GM12878 (cell line): ENCODE results near the gene OR2D3. TPM values are rescaled to one million over a fixed set of nuclear protein-coding genes. Genes with fewer than 3 reads are reported as not detected.
"Not testable (repeated sequence)": the region's sequence is repeated elsewhere in the genome, so short reads cannot be mapped to it uniquely, and the experiment has no call there.

Experiments
- ATAC-seq: fragments of 200-7000 bp; cut with Tn5 transposase; 3 replicates; pipeline ENCODE4 v1.9.1; 2020; ENCODE audit warnings: mild to moderate bottlenecking, moderate library complexity
- BruUV-seq: library from RNA; stranded (reverse); fragments of 400-500 nt; replicated peaks from 2 replicates; lab custom pipeline; 2021; lab: Mats Ljungman, UMichigan
- CTCF ChIA-PET: fragments of 300-600 bp; sonication (Branson Sonifier 250); formaldehyde crosslinking; extraction: SDS; loops from one replicate; lab custom pipeline; 2021; ENCODE audit warnings: inconsistent platforms; lab: Yijun Ruan, JAX
- POLR2A ChIA-PET: fragments of 350-600 bp; formaldehyde crosslinking; extraction: SDS; loops from one replicate; lab custom pipeline; 2021; ENCODE audit warnings: inconsistent platforms; lab: Charles Lee
- RAD21 ChIA-PET: fragments of 300-600 bp; sonication (Branson Sonifier 250); formaldehyde crosslinking; loops from one replicate; lab custom pipeline; 2023; ENCODE audit warnings: antibody characterized with exemption; ENCODE audit not compliant: unreplicated experiment; lab: Charles Lee
- SMC1A ChIA-PET: fragments of 300-600 bp; sonication (Branson Sonifier 250); formaldehyde crosslinking; loops from one replicate; lab custom pipeline; 2023; ENCODE audit not compliant: unreplicated experiment, uncharacterized antibody; lab: Charles Lee
- DNase-seq: peaks from one replicate; pipeline ENCODE4 v3.0.0-alpha.2; 2011; ENCODE audit warnings: low read depth, low spot score
- FAIRE-seq: peaks from 3 replicates; lab custom pipeline; 2011; peaks lifted over from hg19 to GRCh38; lab: Jason Lieb, UNC
- H2AFZ ChIP-seq: 2 replicates; pipeline ENCODE4 v1.6.0; 2011; ENCODE audit warnings: low read depth, low read length, control low read depth; ENCODE audit not compliant: control insufficient read depth
- H3K27ac ChIP-seq: 2 replicates; pipeline ENCODE4 v1.5.1; 2011; ENCODE audit warnings: control low read depth; ENCODE audit not compliant: control insufficient read depth, insufficient read depth
- H3K27me3 ChIP-seq, 2 experiments: replicated peaks in 1 of 2; 2 replicates each; pipeline versions ENCODE4 v1.6.0 to v1.6.1; 2011; ENCODE audit warnings: low read length in 1 of 2; ENCODE audit not compliant: control insufficient read depth in 2 of 2, insufficient read depth in 2 of 2
- H3K36me3 ChIP-seq, 2 experiments: 2 replicates each; pipeline ENCODE4 v1.5.1; 2011; ENCODE audit warnings: low read length in 1 of 2; ENCODE audit not compliant: control insufficient read depth in 2 of 2, insufficient read depth in 2 of 2
- H3K4me1 ChIP-seq: 2 replicates; pipeline ENCODE4 v1.6.1; 2011; ENCODE audit warnings: mild to moderate bottlenecking, low read length, moderate library complexity, mixed read lengths; ENCODE audit not compliant: control insufficient read depth, insufficient read depth
- H3K4me2 ChIP-seq: 2 replicates; pipeline ENCODE4 v1.6.0; 2011; ENCODE audit warnings: control low read depth; ENCODE audit not compliant: control insufficient read depth, insufficient read depth
- H3K4me3 ChIP-seq: fragments of 200-600 bp; sonication (generic); 2 replicates; pipeline ENCODE4 v1.5.1; 2016
- H3K79me2 ChIP-seq: 2 replicates; pipeline ENCODE4 v1.6.0; 2011; ENCODE audit warnings: low read length; ENCODE audit not compliant: control insufficient read depth, insufficient read depth
- H3K9ac ChIP-seq: 2 replicates; pipeline ENCODE4 v1.8.0; 2011; ENCODE audit warnings: low read length, control low read depth, mixed read lengths; ENCODE audit not compliant: control insufficient read depth, insufficient read depth
- H3K9me3 ChIP-seq: replicated peaks from 3 replicates; pipeline ENCODE4 v1.5.1; 2011; ENCODE audit warnings: mild to moderate bottlenecking, low read length; ENCODE audit not compliant: control insufficient read depth, insufficient read depth
- H4K20me1 ChIP-seq: 2 replicates; pipeline ENCODE4 v1.6.0; 2011; ENCODE audit not compliant: control insufficient read depth, insufficient read depth
- BCLAF1 ChIP-seq: fragments of 450-650 bp; IDR thresholded peaks from 2 replicates; pipeline ENCODE4 v1.6.1; 2017; ENCODE audit warnings: antibody characterized with exemption, mild to moderate bottlenecking, moderate library complexity
- CHD1 ChIP-seq: IDR thresholded peaks from 2 replicates; pipeline ENCODE4 v1.6.1; 2012; ENCODE audit warnings: low read depth, low read length, improper control_type of control experiment
- CHD4 ChIP-seq: fragments of 200-600 bp; sonication (generic); IDR thresholded peaks from 2 replicates; pipeline ENCODE4 v1.6.1; 2016; ENCODE audit warnings: mild to moderate bottlenecking
- E2F4 ChIP-seq: IDR thresholded peaks from 2 replicates; pipeline ENCODE4 v1.6.1; 2012; ENCODE audit warnings: low read depth, low read length, improper control_type of control experiment
- HDGF ChIP-seq: fragments of 450-650 bp; IDR thresholded peaks from 2 replicates; pipeline ENCODE4 v1.6.1; 2016; ENCODE audit warnings: antibody characterized with exemption
- KDM1A ChIP-seq: fragments of 200-600 bp; sonication (generic); IDR thresholded peaks from 2 replicates; pipeline ENCODE4 v1.6.1; 2016; ENCODE audit warnings: borderline replicate concordance
- MEF2A ChIP-seq: IDR thresholded peaks from 2 replicates; pipeline ENCODE4 v1.6.1; 2011; ENCODE audit warnings: low read depth, mild to moderate bottlenecking, low read length, moderate library complexity; ENCODE audit not compliant: insufficient read depth
- PRDM15 ChIP-seq: fragments of 450-650 bp; formaldehyde crosslinking; IDR thresholded peaks from 2 replicates; pipeline ENCODE4 v1.4.0; 2020; ENCODE audit warnings: mild to moderate bottlenecking, moderate library complexity
- RUNX3 ChIP-seq: IDR thresholded peaks from 2 replicates; pipeline ENCODE4 v1.6.1; 2012; ENCODE audit warnings: low read length, inconsistent platforms
- SREBF1 ChIP-seq: IDR thresholded peaks from 2 replicates; pipeline ENCODE4 v1.6.1; 2012; ENCODE audit warnings: mild to moderate bottlenecking, low read length
- SREBF2 ChIP-seq: IDR thresholded peaks from 2 replicates; pipeline ENCODE4 v1.6.1; 2012; ENCODE audit warnings: mild to moderate bottlenecking, low read length
- WGBS: methylation state at CpG from one replicate; pipeline ENCODE4 v1.1.6; 2016; ENCODE audit warnings: low lambda C conversion rate; ENCODE audit not compliant: insufficient replicate concordance, insufficient coverage; ENCODE audit errors: missing lambda C conversion rate; 5-methylcytosine and 5-hydroxymethylcytosine counted together
- in situ Hi-C: fragments of 300-500 bp; cut with MboI; formaldehyde crosslinking; loops from 9 replicates; pipeline ENCODE4 v1.14.3; 2018; ENCODE audit warnings: mixed read lengths
- intact Hi-C: fragments of 100-400 bp; cut with micrococcal nuclease; formaldehyde crosslinking; loops from one replicate; pipeline ENCODE4 v1.14.2; 2022; ENCODE audit not compliant: unreplicated experiment
- polyA plus RNA-seq, 11 experiments: library from polyadenylated mRNA; depleted of rRNA in 4 of 11; unstranded in 6 of 11; stranded (reverse) in 5 of 11; fragments of >200 nt; fragmentation: Nextera tagmentation in 4 of 11; fragmentation: Illumina TruSeq in 1 of 11; extraction: Ambion mirVana in 4 of 11; extraction: Trizol in 1 of 11; gene quantifications; 1 replicate in 1 of 11; 2 replicates in 10 of 11; pipeline versions ENCODE4 v1.2.1 to v1.2.3, GENCODE V29; 2011 to 2016; ENCODE audit warnings: inconsistent platforms in 2 of 11, missing spikeins in 2 of 11, low read depth in 1 of 11
- total RNA-seq, 4 experiments: library from RNA; depleted of rRNA in 3 of 4; stranded (reverse); fragments of >200 nt in 3 of 4; fragmentation: Illumina TruSeq in 1 of 4; extraction: Trizol in 1 of 4; gene quantifications; 2 replicates each; pipeline versions ENCODE4 v1.2.1 to v1.2.3, GENCODE V29; 2013 to 2021

The OR2D3 gene
- total and polyA plus RNA-seq, 10 of the 15 experiments (the other 5 are each of a cell fraction or from before 2014, with no cell fraction given), result 0.20 TPM; not detected in 9

GRCh38 chr11:6904804-6905203, 16.0 kb upstream of the OR2D3 start:
- FAIRE-seq, H3K27ac ChIP-seq, ATAC-seq, intact Hi-C loops, H3K36me3 ChIP-seq, H3K9me3 ChIP-seq, BruUV-seq, H3K9ac ChIP-seq, H3K4me1 ChIP-seq, SMC1A ChIA-PET, H3K4me2 ChIP-seq, POLR2A ChIA-PET, CTCF ChIA-PET, H3K27me3 ChIP-seq, in situ Hi-C loops, H4K20me1 ChIP-seq, RAD21 ChIA-PET, H3K79me2 ChIP-seq, H3K4me3 ChIP-seq, DNase-seq, H2AFZ ChIP-seq: not testable (repeated sequence)
- WGBS, result 44% methylated on average over 13 of the region's 13 CpGs

GRCh38 chr11:6911378-6911777, 9.4 kb upstream of the OR2D3 start:
- Histone ChIP-seq H3K4me1 (no peaks in the 10 kb centered on the region), H3K9ac (no peak overlapping the region), H3K27ac (no peak overlapping the region), H3K79me2 (no peaks in the 10 kb centered on the region), H3K9me3 (no peaks in the 10 kb centered on the region), H2AFZ (no peak overlapping the region), H3K4me2 (no peak overlapping the region), H3K4me3 (no peak overlapping the region), H4K20me1 (no peaks in the 10 kb centered on the region), H3K27me3 (no peaks in the 10 kb centered on the region; a peak in 1 of 4 replicates), H3K36me3 (no peaks in the 10 kb centered on the region)
- no TSS peak for BruUV-seq
- CTCF ChIA-PET, result no interaction called here
- POLR2A ChIA-PET, result no interaction called here
- in situ Hi-C loops (no loop called here), intact Hi-C loops (no loop called here)
- FAIRE-seq (no peak), ATAC-seq (no peak), DNase-seq (no peak)
- WGBS, result 54% methylated on average over 3 of the region's 3 CpGs
- RAD21 ChIA-PET, result no interaction called here
- SMC1A ChIA-PET, result no interaction called here
- no peak for TF ChIP-seq HDGF
- no peak for TF ChIP-seq RUNX3
- TF ChIP-seq SREBF1, result no peak
- no peak for TF ChIP-seq KDM1A
- no peak for TF ChIP-seq BCLAF1
- no peak for TF ChIP-seq E2F4
- TF ChIP-seq PRDM15 (CRISPR knock-in tag), result no peak
- TF ChIP-seq CHD1, result no peak
- no peak for TF ChIP-seq SREBF2
- no peak for TF ChIP-seq MEF2A
- no peak for TF ChIP-seq CHD4
